OCI-LY3 (cell line): ENCODE data around the gene WDPCP.

Experiments
- CTCF ChIP-seq: fragments of 200-600, 300-600 bp; sonication (generic); IDR thresholded peaks from 2 replicates; pipeline ENCODE4 v1.5.1; 2014; ENCODE audit warnings: antibody characterized with exemption, low read length, low read depth
- EZH2phosphoT487 ChIP-seq: fragments of 200-600 bp; shearing (Covaris generic); IDR thresholded peaks from 2 replicates; pipeline ENCODE4 v1.6.1; 2018; ENCODE audit warnings: antibody characterized with exemption, mixed run types, low read depth

DNA sequence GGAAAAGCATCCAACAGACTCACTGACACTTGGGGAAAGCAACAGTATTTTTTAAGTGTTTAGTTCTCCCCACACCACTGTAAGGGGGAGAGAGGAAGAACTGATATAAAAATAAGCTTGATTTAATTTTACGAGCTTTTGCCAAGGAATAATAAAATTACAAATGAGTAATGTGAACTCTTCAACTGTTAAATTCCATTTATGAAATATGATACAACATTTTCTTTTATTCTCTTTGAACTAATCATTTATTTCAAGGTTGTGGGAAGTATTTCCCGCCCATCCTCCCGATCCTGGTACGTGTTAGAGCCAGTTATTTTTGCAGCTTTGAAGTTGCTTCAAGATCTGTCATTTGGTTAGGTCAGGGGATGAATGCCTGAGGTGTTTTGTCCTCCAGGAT, 35.2 kb downstream of the WDPCP start:
- no peak for TF ChIP-seq CTCF
- TF ChIP-seq EZH2phosphoT487: no peak
